ENCODE results near the gene TEKT2.

- TF ChIP-seq EZH2 (IDR thresholded peaks at IDR 0.05; ENCODE audit: low read length, unreplicated experiment) (no peak), CTCF (conservative IDR thresholded peaks at IDR 0.05; ENCODE audit: low read depth, low read length) (no peak)
Observed at GRCh38 chr1:36091141-36091540, 7.2 kb downstream of the TEKT2 start.

Measured in PC-3 (cell line).